Measurements from ENCODE around the gene OLR1.

Gene OLR1

GRCh38 chr12:10151621-10152020 is 20.3 kb downstream of the OLR1 start:
- DNase-seq (ENCODE audit: low read depth) = no peak
- TF ChIP-seq CTCF (conservative IDR thresholded peaks at IDR 0.05; ENCODE audit: low read depth, low read length) = no peak
- no peak overlapping the region for H3K4me3 ChIP-seq (ENCODE audit: low read length)

- no peak for TF ChIP-seq CTCF (conservative IDR thresholded peaks at IDR 0.05; ENCODE audit: low read depth, low read length)
- DNase-seq (ENCODE audit: low read depth) = no peak
- no peak overlapping the region for H3K4me3 ChIP-seq (ENCODE audit: low read length)
Observed at GRCh38 chr12:10147714-10148403, 24.1 kb downstream of the OLR1 start.

GRCh38 chr12:10142976-10143589 is 28.8 kb downstream of the OLR1 start:
- no peak overlapping the region for H3K4me3 ChIP-seq (ENCODE audit: low read length)
- no peak for TF ChIP-seq CTCF (conservative IDR thresholded peaks at IDR 0.05; ENCODE audit: low read depth, low read length)
- DNase-seq (ENCODE audit: low read depth) = no peak

GRCh38 chr12:10140001-10140400 is 31.9 kb downstream of the OLR1 start:
- H3K4me3 ChIP-seq (ENCODE audit: low read length) = no peak overlapping the region
- TF ChIP-seq CTCF (conservative IDR thresholded peaks at IDR 0.05; ENCODE audit: low read depth, low read length) = peak; percentile 51
- no peak for DNase-seq (ENCODE audit: low read depth)

- TF ChIP-seq CTCF (conservative IDR thresholded peaks at IDR 0.05; ENCODE audit: low read depth, low read length) = no peak
- no peak overlapping the region for H3K4me3 ChIP-seq (ENCODE audit: low read length)
- DNase-seq (ENCODE audit: low read depth) = no peak
Observed at GRCh38 chr12:10136637-10137205, 35.2 kb downstream of the OLR1 start.

GRCh38 chr12:10135126-10135525 is 36.8 kb downstream of the OLR1 start:
- DNase-seq (ENCODE audit: low read depth) = no peak
- no peak for TF ChIP-seq CTCF (conservative IDR thresholded peaks at IDR 0.05; ENCODE audit: low read depth, low read length)
- no peak overlapping the region for H3K4me3 ChIP-seq (ENCODE audit: low read length)

All from retinal pigment epithelial cell (primary cell).